Activated T-cell treated with anti-CD3 and anti-CD28 coated beads for 4 hours (primary cell): ENCODE measurements around the gene DTX4.

Experiments used
- DNase-seq: peaks from one replicate; pipeline ENCODE4 v3.0.0-alpha.2; 2020

DTX4 gene

DNA sequence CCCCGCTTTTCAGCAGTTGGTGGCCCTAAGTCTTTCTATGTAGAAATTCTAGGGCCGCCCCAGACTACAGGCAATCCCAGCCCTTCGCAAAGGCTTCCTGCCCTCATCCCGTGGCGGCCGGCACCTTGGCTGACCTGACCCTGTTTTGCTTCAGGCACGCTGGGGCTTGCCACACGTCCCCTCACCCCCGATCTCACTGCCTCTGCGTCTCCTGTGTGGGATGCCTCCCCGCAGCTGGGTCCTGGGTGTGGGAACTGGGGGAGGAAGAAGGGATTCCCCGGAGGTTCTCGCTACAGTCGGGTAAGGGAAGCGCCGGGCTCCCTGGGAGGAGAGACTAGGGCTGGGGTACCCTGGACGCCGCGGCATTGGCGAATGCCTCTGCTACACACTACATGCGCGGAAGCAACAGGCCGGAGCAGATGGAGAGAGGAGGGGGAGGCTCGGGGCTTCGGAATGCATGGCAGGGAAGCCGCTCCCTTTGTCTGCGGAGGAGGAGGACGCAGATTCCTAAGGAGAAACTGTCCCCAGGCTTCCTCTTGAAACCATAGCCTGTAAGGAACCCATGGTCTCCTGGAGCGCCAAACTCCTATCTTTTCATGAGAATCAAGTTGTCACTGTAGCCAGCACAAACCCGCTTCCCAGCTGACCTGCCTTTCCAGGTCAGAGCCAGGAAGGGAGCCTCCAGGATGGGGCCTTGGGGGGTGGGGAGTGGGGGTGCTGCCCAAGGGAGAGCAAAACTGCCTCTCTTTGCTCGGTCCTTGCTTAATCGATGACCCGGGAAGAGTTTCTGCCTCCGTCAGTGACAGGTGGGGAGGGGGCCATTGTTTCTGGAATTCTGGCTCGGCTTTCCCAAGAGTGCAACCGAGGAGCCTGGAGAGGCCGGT lies 1.4 kb downstream of the DTX4 start:
- DNase-seq = no peak

DNA sequence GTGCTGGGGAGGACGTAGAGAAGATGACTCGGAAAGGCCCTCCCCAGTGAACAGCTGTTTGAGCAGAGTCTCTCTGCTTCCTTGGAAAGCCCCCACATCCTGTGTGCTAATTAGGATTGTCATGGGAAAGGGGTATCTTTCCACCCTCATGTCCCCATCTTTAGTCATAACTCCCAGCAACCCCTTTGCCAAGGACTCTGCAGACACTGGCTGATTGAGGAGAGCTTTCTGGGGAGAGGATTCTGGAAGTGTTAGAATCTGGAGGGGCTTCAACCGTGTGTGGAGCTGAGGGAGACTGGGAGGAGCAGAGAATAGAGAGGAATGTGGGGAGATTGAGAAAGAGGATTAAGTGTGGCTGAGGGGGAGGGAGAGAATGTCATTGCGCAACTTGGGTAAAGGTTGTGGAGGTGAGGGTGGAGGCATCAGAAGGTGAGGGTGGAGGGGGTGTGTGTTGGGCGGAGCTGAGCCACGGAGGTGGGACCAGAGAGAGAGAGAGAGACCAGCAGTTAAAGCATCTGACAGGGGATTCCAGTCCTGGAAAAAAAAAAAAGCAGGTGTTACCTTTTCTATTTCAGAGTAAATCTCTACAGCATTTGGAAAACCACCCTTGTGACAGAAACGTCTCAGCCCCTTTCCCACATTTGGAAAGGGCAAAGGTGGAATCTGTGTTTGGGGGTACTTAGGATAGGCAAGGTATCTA lies 2.2 kb downstream of the DTX4 start:
- DNase-seq = no peak

DNA sequence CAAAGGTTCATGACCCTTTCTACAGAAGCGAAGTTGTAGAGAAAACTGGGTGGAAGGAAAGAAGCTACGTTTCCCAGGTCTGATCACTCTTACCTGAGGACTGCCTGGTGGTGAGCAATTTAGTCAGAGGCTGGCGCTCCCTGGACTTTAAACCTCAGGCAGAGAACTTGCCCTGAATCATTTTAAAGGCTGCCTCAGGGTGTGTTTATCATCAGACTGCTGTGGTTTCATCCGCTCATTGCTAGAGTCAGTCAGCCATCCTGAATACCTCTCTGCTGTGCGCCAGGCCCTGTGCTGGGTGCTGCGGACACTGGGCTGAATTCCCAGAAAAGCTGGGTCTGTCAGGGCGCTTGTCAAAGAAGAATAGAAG lies 2.7 kb downstream of the DTX4 start:
- DNase-seq = no peak

DNA sequence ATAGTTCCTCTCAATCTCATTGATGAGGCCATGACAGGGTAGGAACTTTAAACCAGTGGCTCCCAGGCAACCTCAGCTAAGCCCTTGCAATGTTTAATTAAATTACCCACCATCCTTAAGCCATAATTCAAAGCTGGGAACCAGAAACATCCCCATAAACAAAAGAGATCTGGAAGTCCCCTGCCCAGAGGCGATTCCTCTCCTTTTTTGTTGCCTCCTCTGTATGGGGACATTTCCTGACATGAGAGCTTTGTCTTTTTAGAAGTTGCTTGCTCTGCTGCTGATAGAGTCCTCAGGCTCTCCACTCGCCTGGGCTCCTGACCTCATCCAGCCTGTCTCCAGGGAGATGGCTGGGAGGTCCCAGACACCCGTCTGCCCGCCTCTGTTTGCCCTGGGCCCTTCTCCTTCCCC lies 3.2 kb downstream of the DTX4 start:
- no peak for DNase-seq

DNA sequence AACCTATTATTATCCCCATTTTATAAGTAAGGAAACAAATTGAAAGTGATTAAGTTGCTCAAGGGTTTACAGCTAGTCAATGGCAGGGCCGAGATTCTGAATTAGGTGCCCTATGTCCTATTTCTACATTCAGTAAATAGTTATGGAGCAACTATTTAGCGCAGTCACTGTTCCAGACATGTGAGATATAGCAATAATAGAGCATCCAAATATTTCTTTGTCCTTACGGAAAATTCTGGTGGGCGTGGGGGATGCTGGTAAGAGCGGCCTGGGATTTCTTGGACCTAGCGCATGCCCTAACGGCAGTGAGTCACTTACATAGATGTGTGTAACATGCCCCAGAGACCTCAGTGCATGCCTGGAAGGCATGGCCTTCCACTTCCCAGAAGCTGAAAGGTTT lies 4.4 kb downstream of the DTX4 start:
- DNase-seq = no peak

DNA sequence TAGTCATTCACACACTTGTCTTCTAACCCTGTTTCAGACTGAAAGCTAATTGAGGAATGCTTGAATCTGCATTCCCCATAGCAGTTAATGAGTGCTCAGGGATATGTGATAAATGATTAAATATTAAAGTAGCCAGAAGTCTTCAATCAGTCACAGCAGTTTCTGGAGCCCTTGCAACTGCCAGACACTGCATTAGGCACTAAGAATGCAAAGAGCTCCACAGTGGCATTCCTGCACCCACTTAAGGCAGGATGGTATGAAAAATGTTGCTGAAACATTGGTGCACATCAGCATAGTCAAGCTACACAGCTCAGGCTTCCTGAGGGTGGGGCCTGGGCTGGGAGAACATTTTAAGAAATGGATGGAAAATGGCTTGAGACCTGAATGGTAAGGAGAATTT lies 6.5 kb downstream of the DTX4 start:
- no peak for DNase-seq

DNA sequence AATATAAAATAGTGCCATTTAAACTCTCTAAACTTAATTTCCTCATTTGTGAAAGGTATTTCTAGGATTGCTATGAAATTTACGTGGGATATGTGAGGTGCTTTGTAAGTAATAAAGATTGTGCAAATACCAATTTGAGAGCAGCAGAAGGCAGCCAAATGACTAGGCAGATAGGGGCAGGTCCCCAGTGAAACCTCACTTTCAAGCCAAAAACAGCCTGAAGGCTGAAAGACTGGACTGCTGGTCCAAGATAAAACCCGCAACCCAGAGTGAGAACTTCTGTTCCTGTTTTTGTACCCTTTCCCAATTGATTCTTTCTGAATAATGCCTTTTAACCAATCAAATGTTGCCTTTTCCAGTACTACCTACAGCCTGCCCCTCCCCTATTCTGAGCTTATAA lies 7.2 kb downstream of the DTX4 start:
- DNase-seq = no peak

DNA sequence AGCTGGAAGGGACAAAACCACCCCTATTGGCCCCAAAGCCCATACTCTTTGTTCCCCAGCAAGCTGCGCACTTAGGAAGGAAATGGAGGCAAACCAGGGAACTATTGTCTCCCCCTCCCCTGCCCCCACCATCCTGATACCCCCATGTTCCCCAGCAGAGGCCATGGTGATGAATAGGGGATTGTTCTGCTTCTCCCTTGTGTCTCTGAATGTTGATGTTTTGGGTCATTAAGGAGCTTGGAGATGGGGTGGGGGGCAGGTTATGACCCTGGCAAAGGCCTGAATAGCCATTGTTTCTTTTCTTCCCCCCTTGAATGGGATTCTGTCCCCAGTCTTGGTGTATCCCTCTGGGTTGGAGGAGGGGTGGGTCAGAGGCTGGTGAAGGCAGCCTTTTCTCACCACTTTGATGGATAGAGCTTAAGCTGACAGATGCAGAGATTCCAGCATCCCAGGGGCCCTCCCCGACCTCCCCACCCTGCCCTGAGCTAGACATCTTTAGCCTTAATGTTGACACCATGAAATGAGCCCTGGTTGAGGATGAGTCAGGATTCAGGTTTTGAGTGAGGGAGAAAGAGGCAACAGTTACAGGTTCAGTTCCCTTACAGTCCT lies 8.3 kb downstream of the DTX4 start:
- no peak for DNase-seq

DNA sequence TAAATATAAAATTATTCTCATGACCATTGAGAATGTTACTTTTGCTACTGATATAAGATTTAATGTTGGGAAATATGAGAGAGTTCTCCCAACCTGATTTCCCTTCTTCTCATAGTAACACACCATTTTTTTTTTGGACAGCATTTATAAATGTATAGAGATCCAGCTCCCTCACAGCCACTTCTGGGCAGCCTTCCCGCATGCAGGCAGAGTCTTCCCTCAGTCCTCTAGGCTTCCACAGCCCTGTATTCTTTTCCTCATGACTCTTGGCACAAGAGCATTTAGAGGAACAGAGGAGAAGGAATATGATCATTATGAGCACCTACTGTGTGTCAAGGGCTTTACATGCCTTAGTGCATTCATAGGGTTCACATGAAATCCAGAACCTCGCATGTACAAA lies 9.0 kb downstream of the DTX4 start:
- DNase-seq = no peak

DNA sequence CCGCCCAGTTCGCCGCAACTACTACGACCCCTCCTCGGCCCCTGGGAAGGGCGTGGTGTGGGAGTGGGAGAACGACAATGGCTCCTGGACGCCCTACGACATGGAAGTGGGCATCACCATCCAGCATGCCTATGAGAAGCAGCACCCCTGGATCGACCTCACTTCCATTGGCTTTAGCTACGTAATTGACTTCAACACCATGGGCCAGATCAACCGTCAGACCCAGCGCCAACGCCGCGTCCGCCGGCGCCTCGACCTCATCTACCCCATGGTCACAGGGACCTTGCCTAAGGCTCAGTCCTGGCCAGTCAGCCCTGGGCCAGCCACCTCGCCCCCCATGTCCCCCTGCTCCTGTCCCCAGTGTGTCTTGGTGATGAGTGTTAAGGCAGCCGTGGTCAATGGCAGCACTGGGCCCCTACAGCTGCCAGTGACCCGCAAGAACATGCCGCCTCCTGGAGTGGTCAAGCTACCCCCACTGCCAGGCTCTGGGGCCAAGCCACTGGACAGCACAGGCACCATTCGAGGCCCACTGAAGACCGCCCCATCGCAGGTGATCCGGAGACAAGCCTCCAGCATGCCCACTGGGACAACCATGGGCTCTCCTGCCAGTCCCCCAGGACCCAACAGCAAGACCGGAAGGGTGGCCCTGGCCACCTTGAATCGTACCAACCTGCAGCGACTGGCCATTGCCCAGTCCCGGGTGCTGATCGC lies 10.0 kb downstream of the DTX4 start:
- no peak for DNase-seq

DNA sequence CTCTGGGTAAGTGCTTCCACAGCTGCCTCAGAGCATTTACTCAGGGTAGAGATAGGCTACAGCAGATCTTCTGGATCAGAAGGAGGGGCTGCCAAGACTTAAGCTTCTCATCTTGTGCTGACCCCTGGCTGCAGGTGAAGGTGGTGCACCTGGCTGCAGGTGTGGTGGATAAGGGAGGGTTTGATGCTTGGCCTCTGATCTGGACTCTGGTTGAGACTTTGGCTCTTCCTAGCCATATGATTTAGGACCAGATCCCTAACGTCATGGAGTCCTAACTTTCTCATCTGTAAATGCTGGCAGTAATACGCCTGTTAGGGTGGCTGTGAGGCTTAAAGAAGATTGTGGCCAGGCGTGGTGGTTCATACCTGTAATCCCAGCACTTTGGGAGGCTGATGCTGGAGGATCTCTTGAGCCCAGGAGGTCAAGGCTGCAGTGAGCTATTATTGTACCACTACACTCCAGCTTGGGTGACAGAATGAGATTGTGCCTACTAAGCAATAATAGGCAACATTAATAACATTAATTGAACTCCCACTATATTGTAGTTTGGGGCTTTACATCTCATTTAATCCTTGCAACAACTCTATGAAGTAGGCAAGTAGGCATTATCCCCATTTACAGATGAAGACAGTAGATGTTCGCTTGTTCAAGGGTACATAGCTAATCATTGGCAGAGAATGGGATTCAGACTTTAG lies 10.7 kb downstream of the DTX4 start:
- no peak for DNase-seq

DNA sequence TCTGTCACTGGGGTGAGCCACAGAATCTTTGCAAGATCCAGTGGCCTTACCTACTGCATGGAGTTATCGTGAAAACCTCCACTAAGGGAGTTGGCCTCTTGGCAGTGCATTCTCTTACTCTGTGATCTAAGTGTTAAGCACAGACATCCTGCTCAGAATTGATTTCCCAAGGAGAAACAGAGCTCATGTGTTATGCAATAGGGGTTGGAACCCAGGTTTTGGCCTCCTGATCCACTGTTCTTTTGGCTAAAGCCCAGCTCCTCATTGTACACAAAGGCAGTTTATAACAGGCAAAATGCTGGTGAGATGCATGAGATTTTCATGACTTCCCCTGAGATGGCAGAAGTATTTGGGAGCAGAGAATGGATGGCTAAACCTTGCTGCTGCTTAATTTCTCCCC lies 11.8 kb downstream of the DTX4 start:
- no peak for DNase-seq

DNA sequence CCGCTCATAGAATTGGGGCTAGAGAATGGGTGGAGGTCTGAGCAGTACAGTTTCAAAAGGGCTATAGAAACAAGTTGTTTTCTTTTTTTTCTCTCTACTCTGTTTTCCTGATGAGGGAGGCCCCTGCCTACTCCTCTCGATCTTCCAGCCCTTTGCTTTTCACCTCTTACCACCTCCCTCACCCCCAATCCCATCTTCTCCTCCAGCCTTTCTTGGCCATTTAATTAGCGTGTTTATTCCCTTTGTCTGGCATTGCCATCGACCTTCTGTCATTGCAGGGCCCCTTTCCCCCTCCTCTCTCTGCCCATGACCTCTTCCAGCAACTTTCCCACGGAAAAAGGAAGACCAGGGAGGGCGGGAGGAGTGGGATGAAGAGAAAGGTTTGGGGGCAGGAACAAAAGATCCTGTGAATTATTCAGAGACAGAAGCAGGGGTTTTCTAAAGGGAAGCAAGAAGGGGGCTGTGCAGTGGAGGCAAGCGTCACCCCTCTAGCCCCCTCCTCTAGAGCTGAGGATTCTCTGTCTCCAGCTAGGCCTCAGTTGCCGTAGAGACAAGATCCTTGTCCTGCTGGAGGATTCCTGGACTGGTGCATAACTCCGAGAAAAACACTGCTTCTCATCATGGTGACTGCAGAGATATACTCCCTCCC lies 12.9 kb downstream of the DTX4 start:
- DNase-seq = no peak

DNA sequence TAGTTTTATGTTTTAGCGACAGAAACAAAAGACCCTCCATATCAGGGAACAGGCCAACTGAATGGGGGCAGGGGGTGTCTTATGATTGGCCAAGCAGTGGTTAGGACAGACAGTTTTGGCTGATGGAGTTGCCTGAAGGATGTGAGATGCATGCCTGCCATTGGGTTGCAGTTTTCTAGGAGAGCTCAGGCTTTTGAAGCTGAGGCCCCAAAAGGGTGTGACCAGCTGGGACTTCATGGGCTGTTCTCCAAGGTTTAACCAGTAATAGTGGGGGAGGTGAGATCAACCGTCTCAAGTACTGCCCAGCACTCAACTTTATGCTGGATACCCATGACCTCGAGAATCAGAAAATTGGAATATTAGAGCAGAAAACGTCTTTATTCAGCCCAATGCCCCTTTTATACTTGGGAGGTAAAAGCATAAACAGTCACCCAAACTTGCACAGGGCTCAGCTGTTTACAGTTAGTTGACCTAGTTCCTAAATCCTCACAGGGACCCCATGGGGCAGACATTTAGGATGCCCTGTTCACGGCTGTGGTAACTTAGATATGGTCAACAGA lies 13.5 kb downstream of the DTX4 start:
- DNase-seq = no peak

DNA sequence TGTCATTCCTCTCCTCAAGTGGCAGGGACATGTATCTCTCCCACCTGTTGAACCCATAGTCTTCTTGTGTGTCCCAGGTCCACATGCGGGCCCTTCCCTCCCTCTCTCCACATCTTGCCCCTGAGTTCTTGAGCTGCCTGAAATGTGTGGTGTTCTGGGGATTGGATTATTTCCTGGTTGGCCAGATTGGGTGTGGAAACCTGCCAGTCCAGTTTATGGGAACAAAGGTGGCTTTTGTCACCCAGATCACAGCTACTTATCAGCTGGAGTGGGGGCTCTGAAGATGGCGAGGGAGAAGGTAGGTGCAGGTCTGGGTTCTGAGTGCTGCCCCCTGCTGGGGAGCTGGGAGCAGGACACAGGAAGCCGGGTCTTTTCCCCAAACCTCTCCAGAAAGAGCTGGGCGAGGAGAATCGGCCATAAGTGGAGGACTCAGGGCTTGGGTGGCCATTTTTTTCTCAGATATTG lies 14.2 kb downstream of the DTX4 start:
- DNase-seq = peak; percentile 21

DNA sequence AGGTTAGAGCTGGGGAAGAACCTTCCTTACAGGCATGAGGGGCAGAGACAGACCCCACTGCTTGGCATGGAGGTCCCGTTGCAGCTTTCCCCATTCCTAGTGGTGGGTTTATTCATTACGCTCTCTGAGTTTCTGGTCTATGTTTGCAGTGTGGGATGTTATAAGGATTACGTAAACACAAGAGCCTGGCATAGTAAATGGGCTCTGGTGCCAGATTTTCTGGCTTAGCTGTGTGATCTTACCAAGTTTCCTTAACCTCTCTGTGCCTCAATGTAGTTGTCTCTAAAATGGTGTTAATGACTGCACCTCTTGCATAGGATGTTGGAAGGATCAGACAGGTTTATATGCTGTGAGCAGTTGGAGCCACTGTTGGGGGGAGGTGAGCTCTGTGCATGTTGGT lies 15.1 kb downstream of the DTX4 start:
- DNase-seq = no peak

DNA sequence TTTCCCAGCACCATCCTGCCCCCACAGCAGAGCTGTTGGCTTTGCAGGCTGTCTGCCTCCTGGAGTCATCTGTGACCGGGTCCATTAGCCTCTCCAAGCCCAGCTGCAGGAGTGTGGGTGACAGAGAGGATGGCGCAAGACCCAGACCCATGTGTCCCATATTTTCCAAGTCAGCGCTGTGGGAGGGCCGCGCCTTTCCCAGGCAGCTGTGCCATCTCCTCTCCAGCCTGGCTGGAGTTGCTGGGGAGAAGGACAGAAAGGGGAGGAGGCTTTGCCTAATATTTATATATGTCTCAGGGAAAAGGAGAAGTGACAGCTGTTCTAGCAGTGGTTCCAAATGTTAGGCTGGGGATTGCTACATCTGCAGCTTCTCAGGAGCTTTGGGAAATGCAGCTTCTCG lies 15.7 kb downstream of the DTX4 start:
- DNase-seq = no peak

DNA sequence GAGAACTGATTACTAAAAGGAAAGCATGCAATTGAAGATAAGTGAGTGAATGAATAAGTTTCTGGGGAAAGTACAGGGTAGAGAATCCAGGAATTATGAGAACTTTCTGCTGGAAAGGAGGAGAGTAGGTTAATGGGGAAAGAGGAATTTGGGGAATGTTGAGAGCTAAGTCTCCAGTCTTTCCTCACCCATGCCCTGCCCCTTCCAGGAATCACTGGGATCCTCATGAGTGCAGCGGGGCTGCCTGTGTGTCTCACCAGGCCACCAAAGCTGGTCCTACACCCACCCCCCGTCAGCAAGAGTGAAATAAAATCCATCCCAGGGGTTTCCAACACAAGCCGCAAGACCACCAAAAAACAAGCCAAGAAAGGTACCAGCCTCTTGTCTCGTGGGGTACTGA lies 17.0 kb downstream of the DTX4 start:
- no peak for DNase-seq

DNA sequence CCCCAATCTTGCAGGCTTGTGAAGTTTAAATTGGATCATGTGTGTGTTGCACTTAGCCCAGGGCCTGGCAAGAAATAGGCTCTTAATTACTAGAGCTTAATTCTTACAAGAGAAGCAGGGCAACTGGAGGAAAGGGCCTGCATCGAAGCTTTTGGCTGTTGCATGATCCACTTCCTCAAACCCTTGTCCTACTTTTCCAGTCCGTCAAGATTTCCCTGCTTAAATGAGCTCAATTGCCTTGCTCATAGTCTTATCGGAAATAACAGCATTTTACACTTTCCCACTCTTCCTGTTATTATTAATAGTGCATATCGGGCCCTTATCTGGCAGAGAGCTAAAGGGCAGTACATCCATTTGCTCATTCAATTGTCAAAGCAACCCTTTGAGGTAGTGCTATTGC lies 18.1 kb downstream of the DTX4 start:
- DNase-seq = no peak

DNA sequence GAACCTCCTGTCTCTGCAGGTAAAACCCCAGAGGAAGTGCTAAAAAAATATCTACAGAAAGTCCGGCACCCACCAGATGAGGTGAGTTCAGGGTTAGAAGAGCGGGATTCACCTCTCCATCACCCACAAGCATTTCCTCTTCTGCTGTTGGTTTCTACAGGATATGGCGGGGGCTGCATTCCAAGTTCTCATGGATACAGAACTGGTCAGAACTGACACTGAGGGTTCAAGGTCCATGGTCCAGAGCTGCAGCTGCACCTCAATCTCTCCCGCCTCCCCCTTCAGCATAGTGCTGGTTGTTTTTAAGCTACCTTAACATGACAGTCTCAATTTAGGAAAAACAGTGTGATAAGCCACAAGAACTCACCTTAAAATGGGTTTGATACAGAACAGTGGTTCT lies 19.2 kb downstream of the DTX4 start:
- DNase-seq = no peak

DNA sequence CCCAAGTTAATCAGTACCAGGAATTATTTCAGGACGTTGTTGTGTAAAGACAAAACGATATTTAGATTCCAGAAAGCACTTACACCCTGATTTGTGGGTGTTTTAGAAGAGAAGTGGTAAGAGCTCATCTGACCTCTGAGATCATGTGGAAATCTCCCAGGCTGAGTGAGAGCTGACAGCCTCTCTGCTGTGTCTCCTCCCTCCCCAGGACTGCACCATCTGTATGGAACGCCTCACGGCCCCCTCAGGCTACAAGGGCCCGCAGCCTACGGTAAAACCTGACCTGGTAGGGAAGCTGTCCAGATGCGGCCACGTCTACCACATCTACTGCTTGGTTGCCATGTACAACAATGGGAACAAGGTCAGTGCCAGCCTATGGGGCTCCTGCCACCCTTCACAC lies 20.0 kb downstream of the DTX4 start:
- DNase-seq = no peak

DNA sequence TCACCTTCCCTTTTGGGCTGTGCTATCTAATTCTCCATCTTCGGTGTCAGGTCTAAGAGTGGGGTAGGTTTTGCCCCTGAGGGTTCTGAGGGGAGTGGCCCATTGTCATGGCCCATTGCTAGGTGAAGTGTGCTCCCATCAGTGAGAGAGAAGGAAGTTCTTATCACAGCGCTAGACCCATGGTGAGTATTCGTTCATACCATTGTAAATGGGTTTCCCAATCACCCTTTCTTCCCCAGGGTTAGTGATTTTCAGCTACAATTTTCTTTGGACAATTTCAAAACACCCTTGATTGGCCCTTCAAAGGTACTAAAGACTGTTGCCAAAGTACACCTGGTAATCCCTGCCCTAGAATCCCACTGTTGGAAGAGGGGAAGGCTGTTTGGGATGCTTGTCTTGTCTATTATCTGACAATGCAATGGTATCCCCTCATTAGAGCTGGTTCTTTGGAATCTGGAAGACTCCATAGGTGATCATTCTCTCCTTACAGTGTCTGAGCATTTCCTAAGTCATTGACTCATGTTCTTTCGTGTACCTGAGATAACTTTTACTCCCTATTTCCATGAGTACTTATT lies 20.6 kb downstream of the DTX4 start:
- no peak for DNase-seq
